DOHH2 (cell line): ENCODE results near the gene RORB.

Source experiments
- CTCF ChIP-seq: fragments of 200-600 bp; sonication (generic); IDR thresholded peaks from one replicate; pipeline ENCODE4 v1.5.1; 2014; ENCODE audit warnings: antibody characterized with exemption, mild to moderate bottlenecking, low read depth, low read length; ENCODE audit not compliant: poor library complexity, severe bottlenecking
- EZH2phosphoT487 ChIP-seq: fragments of 200-600 bp; sonication (generic); IDR thresholded peaks from 2 replicates; pipeline ENCODE4 v1.6.1; 2017; ENCODE audit warnings: borderline replicate concordance, mild to moderate bottlenecking, antibody characterized with exemption, low read length, moderate library complexity, mixed read lengths

GRCh38 chr9:74551266-74551665 is 54.1 kb downstream of the RORB start:
- TF ChIP-seq CTCF, result no peak
- TF ChIP-seq EZH2phosphoT487, result no peak
